Peyer's patch (tissue), 4 donors: ENCODE results near the gene SEMA5B. TPM values are rescaled to one million over a fixed set of nuclear protein-coding genes. Genes with fewer than 3 reads are reported as not detected.
A peak's percentile ranks its signal among the peaks of the same experiment; 100 is the strongest.

Experiments used
- DNase-seq, 3 donors: peaks; one replicate each; pipeline ENCODE4 v3.0.0-alpha.2; 2017 to 2019
- H3K27ac ChIP-seq, 4 donors: fragments of 200-600 bp; sonication (generic); one replicate each; pipeline ENCODE4 v1.5.1; 2016 to 2019
- H3K27me3 ChIP-seq, 2 donors: fragments of 200-600 bp; sonication (generic); one replicate each; pipeline ENCODE4 v1.5.1; 2019
- H3K36me3 ChIP-seq, 3 donors: fragments of 200-600 bp; sonication (generic); one replicate each; pipeline ENCODE4 v1.5.1; 2016 to 2019
- H3K4me1 ChIP-seq, 4 donors: fragments of 200-600 bp; sonication (generic); one replicate each; pipeline ENCODE4 v1.5.1; 2016 to 2019
- H3K4me3 ChIP-seq, 4 donors: fragments of 200-600 bp; sonication (generic); 1 replicate in 3 of 4; 2 replicates in 1 of 4; pipeline ENCODE4 v1.5.1; 2016 to 2019; ENCODE audit warnings: mild to moderate bottlenecking in 1 of 4
- H3K9me3 ChIP-seq, 4 donors: fragments of 200-600 bp; sonication (generic); one replicate each; pipeline ENCODE4 v1.5.1; 2016 to 2019; ENCODE audit warnings: mild to moderate bottlenecking in 1 of 4
- CTCF ChIP-seq, 6 experiments: fragments of 450-650 bp in 4 of 6; fragments of 200-600 bp in 2 of 6; sonication (generic) in 1 of 6; IDR thresholded peaks; one replicate each; pipeline ENCODE4 v1.5.1; 2017 to 2019; ENCODE audit warnings: antibody characterized with exemption in 6 of 6, mild to moderate bottlenecking in 3 of 6, moderate library complexity in 1 of 6
- POLR2A ChIP-seq, 2 donors: fragments of 450-650 bp; IDR thresholded peaks; one replicate each; pipeline ENCODE4 v1.5.1; 2017; ENCODE audit warnings: antibody characterized with exemption in 2 of 2, mild to moderate bottlenecking in 2 of 2, moderate library complexity in 2 of 2
- total RNA-seq, 4 donors: library from RNA; depleted of rRNA; stranded (reverse); fragments of >200 nt; gene quantifications; one replicate each; pipeline ENCODE4 v1.1.0, GENCODE V29; 2016

The SEMA5B gene
- total RNA-seq, 4 donors from 2014 or later, result 0.54 to 6.8 (median 2.5) TPM; not detected in 1

- H3K4me3 ChIP-seq, result no peak overlapping the region
- H3K9me3 ChIP-seq, result no peaks in the 10 kb centered on the region
- TF ChIP-seq POLR2A (IDR thresholded peaks at IDR 0.05) (no peak), CTCF (IDR thresholded peaks at IDR 0.05) (no peak)
- DNase-seq, result no peak
- H3K27ac ChIP-seq, result no peak overlapping the region
- H3K4me1 ChIP-seq, result peaks cover 0 to 10% (median 0%) of the 10 kb centered on the region in 4 donors
- no peaks in the 10 kb centered on the region for H3K36me3 ChIP-seq
- no peaks in the 10 kb centered on the region for H3K27me3 ChIP-seq
These were observed 68.2 kb downstream of the SEMA5B start for GRCh38 chr3:122959339-122959738.

GRCh38 chr3:122957707-122958689, 69.6 kb downstream of the SEMA5B start:
- Histone ChIP-seq H3K36me3 (no peaks in the 10 kb centered on the region), H3K27me3 (no peaks in the 10 kb centered on the region), H3K4me1 (peaks cover 0 to 10% (median 0%) of the 10 kb centered on the region in 4 donors), H3K27ac (peak overlapping the region in 1 of 4 donors; percentile 31), H3K4me3 (no peak overlapping the region), H3K9me3 (no peaks in the 10 kb centered on the region)
- no peak for DNase-seq
- TF ChIP-seq CTCF (IDR thresholded peaks at IDR 0.05), result no peak
- no peak for TF ChIP-seq POLR2A (IDR thresholded peaks at IDR 0.05)

DNA sequence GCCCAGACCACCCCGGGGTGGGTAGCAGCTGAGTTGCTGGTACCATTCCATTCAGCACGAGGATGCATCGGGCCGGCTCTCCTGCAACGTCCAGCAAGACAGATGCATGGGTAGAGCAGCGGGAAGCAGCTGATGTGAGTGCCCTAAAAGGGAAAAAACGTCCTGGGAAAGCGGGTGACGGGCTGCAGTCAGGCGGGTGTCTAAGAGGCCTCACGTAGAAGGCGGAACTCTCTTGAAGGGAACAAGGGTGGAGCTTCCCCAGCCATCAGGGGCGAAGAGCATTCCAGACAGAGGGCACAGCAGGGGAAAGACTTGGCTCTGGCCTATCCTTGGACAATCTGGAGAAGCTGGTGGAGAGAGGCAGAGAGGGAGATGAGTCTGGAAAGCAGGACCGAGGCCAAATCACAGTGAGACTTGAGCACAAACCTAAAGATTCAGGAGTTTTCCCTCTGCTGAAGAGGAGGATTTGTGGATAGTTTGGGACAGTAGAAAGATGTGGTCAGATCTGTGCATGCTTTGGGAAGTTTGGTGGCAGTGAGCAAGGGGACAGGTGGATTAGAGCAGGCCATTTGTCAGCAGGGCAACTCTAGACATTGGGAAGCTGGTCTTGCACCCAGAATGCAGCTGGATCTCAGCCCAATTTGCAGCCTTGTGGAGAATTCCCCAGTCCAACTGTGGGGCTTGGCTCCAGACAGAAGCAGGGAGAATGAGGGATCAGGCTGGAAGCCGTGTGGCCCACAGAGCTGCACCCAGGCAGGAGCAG, 70.7 kb downstream of the SEMA5B start:
- Histone ChIP-seq H3K27ac (peak overlapping the region in 1 of 4 donors; percentile 31), H3K36me3 (no peaks in the 10 kb centered on the region), H3K9me3 (no peaks in the 10 kb centered on the region), H3K4me3 (no peak overlapping the region), H3K4me1 (peaks cover 0 to 10% (median 0%) of the 10 kb centered on the region in 4 donors), H3K27me3 (no peaks in the 10 kb centered on the region)
- TF ChIP-seq CTCF (IDR thresholded peaks at IDR 0.05) (no peak), POLR2A (IDR thresholded peaks at IDR 0.05) (no peak)
- DNase-seq, result no peak

DNA sequence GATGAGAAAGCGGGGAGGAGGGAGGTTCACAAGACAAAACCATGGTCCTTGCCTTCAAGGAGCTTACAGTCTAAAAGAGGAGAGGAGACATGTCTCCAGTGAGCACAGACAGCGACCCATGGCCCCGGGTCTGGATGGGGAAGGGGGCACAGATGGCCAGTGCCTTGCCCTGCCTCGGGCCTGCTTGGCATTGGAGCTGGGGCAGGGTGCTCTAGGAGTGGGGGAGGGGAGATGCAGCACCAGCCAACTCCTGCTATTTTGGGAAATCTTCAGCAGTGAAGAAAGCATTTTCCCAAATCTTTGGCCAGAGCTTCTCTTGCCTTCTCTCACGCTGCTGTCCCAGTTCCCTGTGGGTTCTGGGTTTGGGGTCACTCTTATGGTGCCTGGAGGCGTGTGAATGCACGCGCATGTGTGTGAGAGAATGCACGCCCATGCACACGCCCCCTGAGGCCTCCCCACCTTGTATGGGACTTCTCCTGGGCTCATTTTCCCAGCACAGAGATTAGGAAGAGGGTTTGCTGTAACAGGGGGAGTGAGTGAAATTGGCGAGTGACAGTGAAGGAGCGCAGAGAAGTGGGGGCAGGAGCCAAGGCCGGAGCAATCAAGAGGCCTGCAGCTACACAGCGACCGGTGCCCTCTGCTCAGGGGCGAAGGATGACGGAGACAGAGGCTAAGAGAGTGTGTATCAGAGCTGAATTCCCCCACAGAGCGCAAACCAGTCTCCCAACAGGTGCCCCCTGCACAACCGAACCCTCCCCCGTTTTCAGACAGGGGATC, 71.5 kb downstream of the SEMA5B start:
- Histone ChIP-seq H3K4me3 (no peak overlapping the region), H3K4me1 (peaks cover 0 to 10% (median 0%) of the 10 kb centered on the region in 4 donors), H3K27ac (no peak overlapping the region), H3K9me3 (no peaks in the 10 kb centered on the region), H3K36me3 (no peaks in the 10 kb centered on the region), H3K27me3 (no peaks in the 10 kb centered on the region)
- TF ChIP-seq CTCF (IDR thresholded peaks at IDR 0.05), result no peak
- TF ChIP-seq POLR2A (IDR thresholded peaks at IDR 0.05), result no peak
- no peak for DNase-seq

GRCh38 chr3:122952520-122952919, 75.0 kb downstream of the SEMA5B start:
- TF ChIP-seq POLR2A (IDR thresholded peaks at IDR 0.05) (no peak), CTCF (IDR thresholded peaks at IDR 0.05) (no peak)
- no peaks in the 10 kb centered on the region for H3K36me3 ChIP-seq
- H3K4me3 ChIP-seq, result no peak overlapping the region
- H3K27ac ChIP-seq, result no peak overlapping the region
- H3K27me3 ChIP-seq, result no peaks in the 10 kb centered on the region
- H3K9me3 ChIP-seq, result no peaks in the 10 kb centered on the region
- peaks cover 0 to 5% (median 0%) of the 10 kb centered on the region in 4 donors for H3K4me1 ChIP-seq
- DNase-seq, result no peak
